Stimulated activated CD8-positive, alpha-beta memory T cell treated with anti-CD3 and anti-CD28 coated beads, Interleukin-2, amount 100 ng/mL, for 1 hour (primary cell): ENCODE data around the gene SOX5.
"Not testable (repeated sequence)": the region's sequence is repeated elsewhere in the genome, so short reads cannot be mapped to it uniquely, and the experiment has no call there.

Experiments used
- DNase-seq, 2 donors: peaks; one replicate each; pipeline ENCODE4 v3.0.0-alpha.2; 2020; ENCODE audit warnings: low read depth in 2 of 2

SOX5 gene

GRCh38 chr12:23757541-23757962 lies 191.9 kb downstream of the SOX5 start:
- DNase-seq = no peak

- no peak for DNase-seq
Observed at GRCh38 chr12:23756416-23756815, 193.1 kb downstream of the SOX5 start.

DNA sequence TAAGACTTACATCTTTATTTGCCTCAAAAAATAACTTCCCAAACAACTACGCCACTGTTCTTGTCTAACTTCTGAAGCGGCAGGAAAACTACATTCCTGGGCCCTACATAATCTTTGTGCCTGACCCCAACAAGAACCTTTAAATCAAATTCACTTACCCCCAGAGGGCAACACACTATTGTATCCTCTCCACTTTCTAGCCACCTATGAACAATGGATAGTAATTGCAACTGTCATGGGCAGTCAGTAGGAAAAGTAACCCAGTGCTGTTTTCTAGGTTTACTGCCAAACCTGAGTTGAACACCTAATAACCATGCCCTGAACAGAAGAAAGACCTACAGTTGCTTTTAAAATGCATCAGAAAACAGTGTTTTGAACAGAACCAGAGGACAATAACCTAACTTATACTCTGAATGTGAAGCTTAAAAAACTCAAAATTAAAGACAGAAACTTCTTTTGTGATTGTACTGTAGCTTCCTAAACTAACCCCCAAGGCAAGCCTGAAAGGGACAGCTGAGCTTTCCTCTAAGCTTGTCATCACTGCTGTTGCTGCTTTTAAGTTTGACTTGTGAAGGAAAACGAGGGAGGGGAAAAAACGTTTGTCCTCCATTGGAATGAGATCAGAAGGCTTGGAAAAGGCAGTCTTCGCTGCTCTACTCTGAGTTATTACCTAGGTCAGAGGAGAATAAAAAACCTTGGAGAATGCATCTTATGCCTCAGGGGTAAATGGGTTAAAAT lies 195.7 kb downstream of the SOX5 start:
- DNase-seq = no peak

GRCh38 chr12:23752245-23752644 lies 197.2 kb downstream of the SOX5 start:
- DNase-seq = no peak

DNA sequence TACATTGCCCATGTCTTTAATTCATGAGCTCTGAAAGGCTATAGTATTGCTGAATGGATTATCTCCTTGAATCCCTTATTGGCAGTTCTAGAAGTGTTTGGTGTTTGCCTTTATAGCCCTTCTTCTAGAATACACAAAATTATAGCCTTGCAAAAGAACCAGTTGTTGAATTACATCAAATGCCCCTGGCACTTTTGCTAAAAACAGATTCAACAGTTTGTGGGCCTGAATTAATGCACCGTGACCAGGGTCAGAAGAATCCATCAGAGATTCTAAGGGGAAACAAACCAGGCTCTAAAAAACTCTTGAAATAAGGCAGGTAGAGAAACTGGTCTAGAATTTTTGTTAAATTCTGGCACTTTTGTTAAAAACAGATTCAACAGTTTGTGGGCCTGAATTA lies 197.8 kb downstream of the SOX5 start:
- no peak for DNase-seq

DNA sequence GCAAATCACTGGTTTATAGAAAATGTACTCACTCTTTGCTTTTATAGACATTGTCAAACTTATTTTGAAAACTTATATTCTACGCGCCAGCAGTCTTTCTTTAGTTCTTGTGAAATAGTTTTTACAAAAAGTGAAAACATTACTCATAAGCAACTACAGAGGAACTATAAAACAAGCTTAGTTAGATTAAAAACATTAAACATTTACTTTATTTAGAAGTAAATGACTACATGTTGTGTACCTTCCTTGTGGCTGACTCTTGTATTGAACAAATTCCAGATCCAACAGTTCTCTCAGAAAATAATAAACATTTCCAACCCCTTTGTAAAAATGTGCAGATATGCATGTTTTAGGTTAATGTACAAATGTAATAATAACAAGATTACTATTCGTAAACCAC lies 198.5 kb downstream of the SOX5 start:
- DNase-seq = no peak

- no peak for DNase-seq
Observed at GRCh38 chr12:23744696-23745095, 204.8 kb downstream of the SOX5 start.

DNA sequence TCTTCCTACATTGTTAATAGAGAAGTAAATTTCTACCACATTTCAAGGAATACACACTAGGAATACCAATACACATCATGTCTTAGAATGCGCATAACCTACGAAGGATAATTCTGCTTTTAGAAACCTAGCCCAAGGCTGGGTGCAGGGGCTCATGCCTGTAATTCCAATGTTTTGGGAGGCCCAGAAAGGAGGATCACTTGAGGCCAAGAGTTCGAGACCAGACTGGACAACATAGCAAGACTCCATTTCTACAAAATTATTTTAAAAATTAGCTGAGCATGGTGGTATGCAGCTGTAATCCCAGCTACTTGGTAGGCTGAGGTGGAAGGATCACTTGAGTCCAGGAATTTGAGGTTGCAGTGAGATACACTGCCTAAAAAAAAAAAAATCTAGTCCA lies 206.9 kb downstream of the SOX5 start:
- DNase-seq = no peak

DNA sequence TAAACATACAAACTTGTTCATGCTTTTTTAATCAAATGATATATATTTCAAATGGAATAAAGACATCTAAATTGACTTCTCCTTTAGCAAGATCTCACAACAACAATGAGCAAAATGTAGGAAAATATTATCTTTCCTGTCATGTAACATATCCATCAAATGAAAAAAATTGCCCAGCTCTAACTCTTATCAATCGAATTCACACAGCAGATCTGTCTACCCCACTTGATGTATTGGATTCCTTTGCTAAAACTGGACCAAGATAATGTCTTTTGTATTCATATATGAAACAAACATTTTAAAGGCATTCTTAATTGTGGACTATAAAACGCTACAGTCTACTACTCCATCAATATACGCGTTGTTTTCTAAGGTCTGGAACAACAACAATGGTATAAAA lies 218.0 kb downstream of the SOX5 start:
- no peak for DNase-seq

DNA sequence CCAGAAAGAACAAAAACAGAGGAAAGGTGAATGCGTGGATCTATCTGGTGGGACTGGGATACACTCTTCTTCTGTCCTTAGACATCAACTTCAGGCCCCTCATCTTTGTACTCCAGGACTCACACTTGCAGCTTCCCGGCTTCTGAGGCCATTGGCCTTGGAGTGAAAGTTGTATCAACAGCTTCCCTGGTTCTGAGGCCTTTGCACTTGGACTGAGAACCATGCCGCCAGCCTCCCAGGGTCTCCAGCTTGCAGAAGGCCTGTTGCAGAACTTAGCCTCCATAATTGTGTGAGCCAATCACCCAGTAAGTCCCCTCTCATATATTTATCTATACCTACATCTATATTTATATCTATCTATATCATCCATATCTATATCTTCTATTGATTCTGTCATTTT lies 218.4 kb downstream of the SOX5 start:
- no peak for DNase-seq

- no peak for DNase-seq
Observed at GRCh38 chr12:23729359-23729758, 220.1 kb downstream of the SOX5 start.

DNA sequence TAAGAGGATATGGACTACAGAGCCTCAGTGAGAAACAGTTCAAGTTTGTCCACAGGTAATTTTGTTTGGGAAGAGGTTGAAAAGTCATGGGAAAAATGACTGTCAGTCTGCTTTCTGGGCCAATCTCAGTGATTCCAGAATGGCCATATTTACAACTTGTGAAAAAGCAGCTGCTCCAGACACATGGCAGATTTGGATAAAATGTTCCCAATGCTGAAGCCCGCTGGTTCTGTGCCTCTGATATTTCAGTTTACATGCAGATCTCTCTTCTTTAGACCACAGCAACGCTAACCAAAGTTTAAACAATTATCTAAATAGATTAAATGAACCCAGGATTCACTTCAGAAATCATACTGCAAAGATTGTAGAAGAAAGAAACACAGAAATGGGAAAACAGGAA lies 222.8 kb downstream of the SOX5 start:
- no peak for DNase-seq

DNA sequence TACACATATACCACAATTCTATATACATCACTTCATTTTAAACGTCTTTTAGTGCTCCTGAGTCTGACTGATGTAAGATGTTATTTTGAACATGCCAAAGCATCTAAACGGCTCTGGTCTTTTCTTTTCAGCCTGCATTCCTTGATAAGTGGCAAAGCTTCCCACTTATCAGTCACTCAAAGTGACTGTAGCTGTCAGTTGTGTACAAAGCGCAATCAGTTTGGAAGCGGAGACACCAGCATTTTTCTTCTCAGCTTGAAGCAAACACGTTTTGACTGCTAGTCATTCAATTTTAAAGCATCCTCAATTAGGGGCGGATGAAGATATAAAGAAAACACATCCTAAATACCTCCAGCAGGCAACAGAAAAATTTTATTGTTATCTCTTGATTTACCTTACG lies 226.8 kb downstream of the SOX5 start:
- no peak for DNase-seq

DNA sequence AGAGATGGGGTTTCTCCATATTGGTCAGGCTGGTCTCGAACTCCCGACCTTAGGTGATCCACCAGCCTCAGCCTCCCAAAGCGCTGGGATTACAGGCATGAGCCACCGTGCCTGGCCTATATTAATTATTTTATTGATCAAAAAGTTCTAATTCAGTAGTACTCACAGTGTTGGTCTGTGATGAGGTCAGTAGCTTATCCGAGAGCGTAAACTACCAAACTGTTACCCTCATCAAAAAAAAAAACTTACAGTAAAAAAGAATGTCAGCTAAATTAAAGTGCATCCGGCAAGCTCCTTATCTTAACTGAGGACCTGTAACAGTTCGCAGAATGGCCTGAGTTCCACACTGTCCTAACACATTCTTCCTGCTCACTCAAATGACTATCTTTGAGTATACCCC lies 228.2 kb downstream of the SOX5 start:
- no peak for DNase-seq

- DNase-seq = no peak
Observed at GRCh38 chr12:23719493-23719892, 230.0 kb downstream of the SOX5 start.

- DNase-seq = not testable (repeated sequence)
Observed at GRCh38 chr12:23710361-23710760, 239.1 kb downstream of the SOX5 start.

DNA sequence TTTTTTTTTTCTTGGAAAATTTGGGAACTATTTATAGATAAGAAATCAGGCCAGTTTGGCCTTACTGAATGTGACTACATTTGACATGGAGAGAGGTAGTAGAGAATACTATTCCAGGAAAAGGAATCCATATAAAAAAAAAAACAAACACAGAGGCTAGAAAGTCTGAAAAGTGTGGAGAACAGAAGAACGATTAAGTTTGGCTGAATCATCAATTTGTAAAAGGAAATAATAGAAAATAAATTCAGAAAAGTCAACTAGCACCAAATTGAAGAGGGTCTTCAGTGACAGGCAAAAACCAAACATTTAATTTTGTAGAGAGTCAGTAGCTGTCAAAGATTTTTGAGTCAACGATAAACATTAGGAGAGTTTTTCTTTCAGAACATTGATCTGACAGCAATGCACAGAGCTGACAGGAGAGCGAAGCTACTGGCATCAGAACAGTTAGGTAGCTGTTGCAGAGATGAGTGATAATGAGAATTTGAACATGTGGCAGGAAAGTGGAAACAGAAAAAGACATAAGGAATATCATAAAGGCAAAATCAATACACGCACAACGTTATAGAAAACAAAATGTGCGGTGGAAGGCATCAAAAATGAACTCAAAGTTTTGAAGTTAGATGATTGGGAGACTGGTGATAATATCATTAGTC lies 241.2 kb downstream of the SOX5 start:
- no peak for DNase-seq

DNA sequence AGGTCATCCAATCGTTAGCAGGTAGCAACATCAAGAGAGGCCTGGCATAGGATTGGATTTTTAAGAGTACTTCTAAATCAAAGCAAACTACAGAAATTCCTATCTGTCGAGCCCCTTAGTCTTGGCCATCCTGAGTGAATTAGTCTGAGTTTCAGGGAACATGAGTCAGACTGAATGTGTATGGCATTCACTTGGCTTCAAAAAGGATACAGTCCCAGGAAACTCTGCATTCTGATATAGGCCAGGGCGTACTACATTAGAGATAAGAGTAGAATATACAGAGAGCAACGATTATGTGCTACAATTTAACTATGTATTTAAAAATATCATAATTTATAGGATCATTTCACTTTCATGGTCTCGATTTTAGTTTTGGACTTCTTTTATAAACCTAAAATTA lies 242.2 kb downstream of the SOX5 start:
- no peak for DNase-seq

DNA sequence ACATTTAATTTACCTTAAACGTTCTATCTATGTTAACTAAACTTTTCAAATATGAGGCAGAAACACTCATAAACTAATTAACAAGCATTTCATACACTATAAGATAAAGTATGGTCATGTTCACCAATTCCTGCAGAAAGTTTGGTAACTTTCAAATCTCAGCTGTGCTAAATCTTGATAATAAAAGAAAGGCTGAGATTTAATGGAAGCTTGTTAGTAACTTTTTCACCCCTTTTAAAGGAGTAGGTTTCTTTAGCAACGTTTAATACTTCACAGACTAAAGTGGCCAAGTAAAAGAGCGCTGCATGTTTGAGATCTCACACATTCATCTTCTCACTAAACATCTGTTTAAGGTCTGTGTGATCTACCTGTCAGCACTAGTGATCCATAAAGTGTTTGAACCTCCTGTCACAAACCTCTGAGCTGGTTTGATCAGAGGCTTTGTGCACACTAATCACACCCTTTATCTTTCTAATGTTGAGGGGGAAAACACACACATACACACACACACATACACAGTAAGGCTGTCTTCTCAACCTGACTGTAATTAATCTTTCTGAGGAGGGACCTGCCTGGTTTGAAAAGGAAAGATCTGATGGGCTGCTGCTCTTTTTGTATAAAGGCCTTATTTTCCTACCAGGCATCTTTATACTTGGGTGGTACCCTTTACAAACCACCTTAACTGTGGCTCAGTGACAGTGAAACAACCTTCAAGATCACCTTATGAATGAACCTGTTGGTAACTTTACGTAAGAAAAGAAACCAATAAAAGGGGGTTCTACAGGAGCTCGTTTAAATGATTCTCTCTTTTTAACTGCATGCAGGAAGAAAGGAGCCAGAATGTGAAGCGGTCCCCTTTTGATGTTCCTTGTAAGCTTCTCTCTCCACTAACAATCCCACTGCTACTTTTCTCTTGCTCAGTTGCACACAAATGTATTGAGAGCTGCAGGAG lies 244.2 kb downstream of the SOX5 start:
- DNase-seq = no peak

GRCh38 chr12:23703051-23703450 lies 246.4 kb downstream of the SOX5 start:
- DNase-seq = no peak

DNA sequence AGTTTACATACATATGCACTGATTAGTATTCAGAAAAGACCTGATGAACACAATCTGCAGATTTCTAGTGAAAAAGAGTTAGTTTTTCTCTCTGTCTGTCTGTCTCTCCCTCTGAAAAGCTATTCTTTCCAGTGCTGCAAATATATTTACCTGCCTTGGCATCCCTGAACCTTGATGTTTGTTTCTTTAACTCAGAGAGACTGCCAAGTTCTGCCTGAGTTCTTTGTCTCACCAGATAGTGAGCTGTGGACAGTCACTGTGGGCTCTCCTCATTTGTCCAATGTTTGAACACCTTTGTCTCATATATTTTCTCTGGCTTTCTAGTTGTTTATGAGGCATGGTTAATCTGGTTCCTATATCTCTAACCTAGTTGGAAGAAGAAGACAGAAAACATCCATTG lies 250.4 kb downstream of the SOX5 start:
- no peak for DNase-seq

GRCh38 chr12:23694920-23695319 lies 254.6 kb downstream of the SOX5 start:
- DNase-seq = no peak

DNA sequence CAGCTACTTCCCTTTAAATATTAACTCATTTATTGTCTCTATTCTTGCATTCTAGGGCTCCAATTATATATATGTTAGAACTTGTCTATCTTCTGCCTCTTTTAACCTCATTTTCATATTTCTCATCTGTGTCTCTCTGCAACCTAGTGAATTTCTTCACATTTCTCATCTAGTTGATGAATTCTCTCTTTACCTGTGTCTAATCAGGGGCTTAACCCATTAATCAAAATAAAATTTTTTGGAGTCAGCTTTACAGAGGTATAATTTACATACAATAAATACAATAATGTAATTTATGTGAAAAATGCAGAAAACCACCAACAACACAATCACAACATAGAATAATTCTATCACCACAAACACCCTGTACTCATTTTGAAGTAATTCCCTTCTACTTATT lies 255.2 kb downstream of the SOX5 start:
- no peak for DNase-seq
